A549 treated with AZD2906 at 1 μM for 4 hours (cell line): Measurements from ENCODE around the gene LAIR1. TPM values are rescaled to one million over a fixed set of nuclear protein-coding genes. Genes with fewer than 3 reads are reported as not detected.

Source experiments
- total RNA-seq: library from RNA; stranded (reverse); fragments of 200-300 nt; extraction: Qiagen RNA extraction; gene quantifications from 5 replicates; pipeline ENCODE4 v1.2.3, GENCODE V29; 2022

The LAIR1 gene
- not detected in 5 replicates for total RNA-seq

GRCh38 chr19:54364775-54365257 lies at the start of gene LAIR1:
TSS of gene LAIR1 (minus strand) at chr19:54364931. CDS start at chr19:54364804, 127 bp downstream.

GRCh38 chr19:54312436-54313377 lies 52.0 kb downstream of the LAIR1 start, which contains the start of gene LILRA5:
TSS of gene LILRA5 (minus strand) at chr19:54313166. CDS start at chr19:54313019, 147 bp downstream.

Other genes starting within 250 kb of the LAIR1 start
- gene TFPT, start 249.3 kb downstream of the LAIR1 start, total RNA-seq, result 18.7 to 23.8 TPM (median 19.6 TPM) in 5 replicates
- 104 to 124 TPM (median 113 TPM) in 5 replicates for gene PRPF31, start 249.2 kb downstream of the LAIR1 start, total RNA-seq
- 48.7 to 67.2 TPM (median 58.6 TPM) in 5 replicates for gene CNOT3, start 227.2 kb downstream of the LAIR1 start, total RNA-seq
- 7.8 to 9.4 TPM (median 8.1 TPM) in 5 replicates for gene LENG1, start 205.2 kb downstream of the LAIR1 start, total RNA-seq
- 0.69 to 1.3 TPM (median 1.1 TPM) in 5 replicates for gene TMC4, start 191.8 kb downstream of the LAIR1 start, total RNA-seq
- 114 to 154 TPM (median 150 TPM) in 5 replicates for gene MBOAT7, start 175.4 kb downstream of the LAIR1 start, total RNA-seq
- 81.8 to 130 TPM (median 123 TPM) in 5 replicates for gene TSEN34, start 173.6 kb downstream of the LAIR1 start, total RNA-seq
- gene RPS9, start 164.1 kb downstream of the LAIR1 start, total RNA-seq, result 2,105 to 2,627 TPM (median 2,279 TPM) in 5 replicates
- 0.11 to 0.50 TPM (median 0.23 TPM) in 5 replicates for gene LILRB3, start 141.9 kb downstream of the LAIR1 start, total RNA-seq
- gene LILRA6, start 122.1 kb downstream of the LAIR1 start, total RNA-seq, result 0.06 to 0.08 TPM (median 0.06 TPM) in 5 replicates
- gene LILRB5, start 107.7 kb downstream of the LAIR1 start, total RNA-seq, result 0.03 to 0.06 TPM (median 0.05 TPM) in 4 of 5 replicates, not detected in the other
- gene LILRB2, start 83.8 kb downstream of the LAIR1 start, total RNA-seq, result 0.08 to 0.17 TPM (median 0.09 TPM) in 4 of 5 replicates, not detected in the other
- 0.09 TPM in 1 of 5 replicates, not detected in the others for gene LILRA5, start 51.8 kb downstream of the LAIR1 start, total RNA-seq
- 0.02 to 0.06 TPM in 2 of 5 replicates, not detected in the others for gene LILRA4, start 25.8 kb downstream of the LAIR1 start, total RNA-seq
- 0.03 to 0.25 TPM (median 0.17 TPM) in 4 of 5 replicates, not detected in the other for gene TTYH1, start 50.5 kb upstream of the LAIR1 start, total RNA-seq
- gene LENG8, start 84.3 kb upstream of the LAIR1 start, total RNA-seq, result 66.9 to 121 TPM (median 106 TPM) in 5 replicates
- 4.2 to 7.7 TPM (median 7.0 TPM) in 5 replicates for gene LENG9, start 98.8 kb upstream of the LAIR1 start, total RNA-seq
- gene CDC42EP5, start 108.4 kb upstream of the LAIR1 start, total RNA-seq, result 0.14 to 0.29 TPM (median 0.15 TPM) in 3 of 5 replicates, not detected in the others
- gene LAIR2, start 137.9 kb upstream of the LAIR1 start, total RNA-seq, result not detected in 5 replicates
- not detected in 5 replicates for gene LILRA2, start 208.9 kb upstream of the LAIR1 start, total RNA-seq
- gene LILRA1, start 228.7 kb upstream of the LAIR1 start, total RNA-seq, result not detected in 5 replicates